H9 (cell line): Measurements from ENCODE around the gene SOX4. TPM values are rescaled to one million over a fixed set of nuclear protein-coding genes. Genes with fewer than 3 reads are reported as not detected.

Experiments used
- DNase-seq: peaks from one replicate; pipeline ENCODE4 v3.0.0-alpha.2; 2017
- H2AFZ ChIP-seq: one replicate; pipeline ENCODE4 v1.6.1; 2013; ENCODE audit warnings: mild to moderate bottlenecking, low read length, control low read depth, moderate library complexity
- H2AK5ac ChIP-seq: 2 replicates; pipeline ENCODE4 v1.6.1; 2013; ENCODE audit warnings: low read length, control low read depth, mixed read lengths; ENCODE audit not compliant: insufficient read length
- H2BK120ac ChIP-seq: one replicate; pipeline ENCODE4 v1.6.1; 2013; ENCODE audit warnings: low read depth, mild to moderate bottlenecking, low read length, control low read depth, inconsistent platforms; ENCODE audit not compliant: poor library complexity, severe bottlenecking
- H2BK12ac ChIP-seq: 2 replicates; pipeline ENCODE4 v1.6.1; 2013; ENCODE audit warnings: low read length, control low read depth, mixed read lengths, low read depth; ENCODE audit not compliant: insufficient read length
- H2BK15ac ChIP-seq: 2 replicates; pipeline ENCODE4 v1.6.1; 2013; ENCODE audit warnings: low read depth, low read length, control low read depth
- H2BK20ac ChIP-seq: one replicate; pipeline ENCODE4 v1.6.1; 2013; ENCODE audit warnings: low read depth, mild to moderate bottlenecking, low read length, control low read depth, inconsistent platforms; ENCODE audit not compliant: poor library complexity, severe bottlenecking
- H2BK5ac ChIP-seq: 2 replicates; pipeline ENCODE4 v1.6.1; 2013; ENCODE audit warnings: low read length, control low read depth, mixed read lengths; ENCODE audit not compliant: insufficient read length
- H3K14ac ChIP-seq: 2 replicates; pipeline ENCODE4 v1.6.1; 2013; ENCODE audit warnings: low read length, control low read depth; ENCODE audit not compliant: insufficient read depth
- H3K18ac ChIP-seq: 2 replicates; pipeline ENCODE4 v1.6.1; 2013; ENCODE audit warnings: low read depth, mild to moderate bottlenecking, mixed read lengths, low read length, control low read depth; ENCODE audit not compliant: insufficient read length
- H3K23ac ChIP-seq: 2 replicates; pipeline ENCODE4 v1.6.1; 2013; ENCODE audit warnings: low read length, control low read depth, mixed read lengths, low read depth; ENCODE audit not compliant: insufficient read length
- H3K23me2 ChIP-seq: 2 replicates; pipeline ENCODE4 v1.6.1; 2013; ENCODE audit warnings: low read depth, mild to moderate bottlenecking, mixed read lengths, low read length, control low read depth; ENCODE audit not compliant: insufficient read length, poor library complexity, severe bottlenecking
- H3K27ac ChIP-seq: 2 replicates; pipeline ENCODE4 v1.5.1; 2013; ENCODE audit warnings: low read length, control low read depth, mixed read lengths, low read depth; ENCODE audit not compliant: insufficient read length
- H3K27me3 ChIP-seq: 2 replicates; pipeline ENCODE4 v1.6.1; 2013; ENCODE audit warnings: low read length, control low read depth, inconsistent platforms; ENCODE audit not compliant: insufficient read depth
- H3K4ac ChIP-seq: 2 replicates; pipeline ENCODE4 v1.6.1; 2013; ENCODE audit warnings: low read depth, mild to moderate bottlenecking, control low read depth, inconsistent platforms, low read length, moderate library complexity
- H3K4me1 ChIP-seq: 2 replicates; pipeline ENCODE4 v1.6.1; 2013; ENCODE audit warnings: low read length, control low read depth, inconsistent platforms; ENCODE audit not compliant: insufficient read depth
- H3K4me2 ChIP-seq: 2 replicates; pipeline ENCODE4 v1.6.1; 2013; ENCODE audit warnings: low read length, control low read depth, mixed read lengths; ENCODE audit not compliant: insufficient read length, insufficient read depth
- H3K56ac ChIP-seq: 2 replicates; pipeline ENCODE4 v1.6.1; 2013; ENCODE audit warnings: low read depth, mild to moderate bottlenecking, mixed read lengths, low read length, control low read depth; ENCODE audit not compliant: insufficient read length
- H3K79me1 ChIP-seq: 2 replicates; pipeline ENCODE4 v1.6.1; 2013; ENCODE audit warnings: low read depth, mild to moderate bottlenecking, moderate library complexity, low read length, control low read depth, inconsistent platforms; ENCODE audit not compliant: insufficient read depth, poor library complexity, severe bottlenecking
- H3K79me2 ChIP-seq: 2 replicates; pipeline ENCODE4 v1.6.1; 2013; ENCODE audit warnings: low read length, control low read depth, inconsistent platforms; ENCODE audit not compliant: insufficient read depth
- H3K9ac ChIP-seq: 2 replicates; pipeline ENCODE4 v1.6.1; 2013; ENCODE audit warnings: low read length, control low read depth, mixed read lengths; ENCODE audit not compliant: insufficient read length; ENCODE audit errors: extremely low read depth
- H3K9me3 ChIP-seq: one replicate; pipeline ENCODE4 v1.6.1; 2013; ENCODE audit warnings: low read depth, low read length, inconsistent platforms; ENCODE audit not compliant: control insufficient read depth
- H3T11ph ChIP-seq: one replicate; pipeline ENCODE4 v1.6.1; 2013; ENCODE audit warnings: mild to moderate bottlenecking, low read length, control low read depth, inconsistent platforms
- H4K20me1 ChIP-seq: one replicate; pipeline ENCODE4 v1.6.1; 2013; ENCODE audit not compliant: control insufficient read depth, insufficient read length, insufficient read depth
- H4K5ac ChIP-seq: 2 replicates; pipeline ENCODE4 v1.6.1; 2013; ENCODE audit warnings: low read depth, mild to moderate bottlenecking, mixed read lengths, low read length, control low read depth; ENCODE audit not compliant: insufficient read length
- H4K8ac ChIP-seq: replicated peaks from 2 replicates; pipeline ENCODE4 v1.6.1; 2013; ENCODE audit warnings: low read length, control low read depth, mixed read lengths, low read depth; ENCODE audit not compliant: insufficient read length
- H4K91ac ChIP-seq: 2 replicates; pipeline ENCODE4 v1.6.1; 2013; ENCODE audit warnings: low read depth, mild to moderate bottlenecking, moderate library complexity, mixed read lengths, low read length, control low read depth; ENCODE audit not compliant: insufficient read length
- H3K27ac Mint-ChIP-seq, 3 experiments: 2 replicates in 2 of 3; 3 replicates in 1 of 3; pipeline ENCODE4 v1.8.0; 2020 to 2021; ENCODE audit warnings: mixed read lengths in 3 of 3, mild to moderate bottlenecking in 1 of 3, moderate library complexity in 1 of 3
- H3K27me3 Mint-ChIP-seq: 2 replicates; pipeline ENCODE4 v1.8.0; 2021; ENCODE audit warnings: low read depth, mild to moderate bottlenecking, moderate library complexity, mixed read lengths
- H3K36me3 Mint-ChIP-seq, 3 experiments: 2 replicates in 2 of 3; 3 replicates in 1 of 3; pipeline ENCODE4 v1.8.0; 2020 to 2021; ENCODE audit warnings: low read depth in 3 of 3, mixed read lengths in 3 of 3; ENCODE audit not compliant: insufficient read depth in 1 of 3
- H3K4me1 Mint-ChIP-seq, 2 experiments: 2 replicates each; pipeline ENCODE4 v1.8.0; 2020; ENCODE audit warnings: mixed read lengths in 2 of 2
- H3K4me3 Mint-ChIP-seq, 2 experiments: 2 replicates in 1 of 2; 3 replicates in 1 of 2; pipeline ENCODE4 v1.8.0; 2020 to 2021; ENCODE audit warnings: mild to moderate bottlenecking in 2 of 2, mixed read lengths in 2 of 2, moderate library complexity in 1 of 2
- H3K9me3 Mint-ChIP-seq, 2 experiments: 2 replicates in 1 of 2; 3 replicates in 1 of 2; pipeline ENCODE4 v1.8.0; 2020; ENCODE audit warnings: mild to moderate bottlenecking in 2 of 2, mixed read lengths in 2 of 2, moderate library complexity in 1 of 2
- CTCF ChIP-seq: fragments of 200-600 bp; sonication (generic); conservative IDR thresholded peaks from 3 replicates; pipeline ENCODE4 v1.8.0; 2021; ENCODE audit warnings: antibody characterized with exemption, mild to moderate bottlenecking
- WGBS: extraction: QIAGEN DNeasy Blood & Tissue Kit; methylation state at CpG from one replicate; pipeline ENCODE4 v1.1.7; 2013; ENCODE audit warnings: missing lambda C conversion rate, low lambda C conversion rate, mixed read lengths; ENCODE audit not compliant: insufficient read length; ENCODE audit errors: extremely low coverage; 5-methylcytosine and 5-hydroxymethylcytosine counted together
- total RNA-seq: library from RNA; stranded (reverse); gene quantifications from 2 replicates; pipeline ENCODE4 v1.2.1, GENCODE V29; 2021

Gene SOX4
- total RNA-seq, 1 experiment from 2014 or later: 108 TPM

DNA sequence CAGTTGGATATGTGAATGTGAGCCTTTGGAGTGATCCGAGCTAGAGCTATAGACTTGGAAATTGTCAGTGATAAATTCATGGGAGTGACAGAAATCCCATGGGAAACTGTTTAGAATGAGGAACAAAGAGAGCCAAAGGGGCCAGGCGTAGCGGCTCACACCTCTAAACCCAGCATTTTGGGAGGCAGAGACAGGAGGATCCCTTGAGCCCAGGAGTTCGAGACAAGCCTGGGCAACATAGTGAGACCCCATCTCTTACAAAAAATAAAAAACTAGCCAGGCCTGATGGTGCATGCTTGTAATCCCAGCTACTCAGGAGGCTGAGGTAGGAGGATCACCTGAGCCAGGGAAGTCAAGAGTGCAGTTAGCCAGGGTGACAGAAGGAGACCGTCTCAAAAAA lies 39.3 kb upstream of the SOX4 start:
- Histone ChIP-seq H2BK5ac (no peak overlapping the region), H4K5ac (no peak overlapping the region), H3K4ac (no peak overlapping the region), H2BK120ac (no peak overlapping the region), H2BK15ac (no peak overlapping the region), H3K4me1 (peaks cover 5% of the 10 kb centered on the region; the same call in 1 of the 2 replicates), H3K79me2 (no peaks in the 10 kb centered on the region), H3T11ph (no peak overlapping the region), H3K9ac (no peak overlapping the region), H3K18ac (no peak overlapping the region), H2BK12ac (no peak overlapping the region), H3K23ac (no peak overlapping the region), H3K79me1 (no peaks in the 10 kb centered on the region), H3K4me2 (no peak overlapping the region), H3K56ac (no peak overlapping the region), H4K20me1 (no peaks in the 10 kb centered on the region), H2BK20ac (no peak overlapping the region), H3K9me3 (peaks cover 4% of the 10 kb centered on the region), H3K23me2 (no peaks in the 10 kb centered on the region), H3K27ac (no peak overlapping the region), H4K91ac (no peak overlapping the region), H2AK5ac (no peak overlapping the region), H3K27me3 (no peaks in the 10 kb centered on the region), H3K14ac (no peak overlapping the region), H2AFZ (no peak overlapping the region), H4K8ac (no peak overlapping the region)
- WGBS: no CpG with 5 or more reads among the region's 5 CpGs
- Mint-ChIP-seq H3K4me3 (no peak overlapping the region), H3K27ac (no peak overlapping the region), H3K4me1 (peaks cover 5 to 9% of the 10 kb centered on the region in 2 experiments), H3K27me3 (no peaks in the 10 kb centered on the region), H3K36me3 (peaks cover 0 to 9% (median 3%) of the 10 kb centered on the region in 3 experiments; a peak in 3 of 7 replicates), H3K9me3 (peaks cover 6 to 9% of the 10 kb centered on the region in 2 experiments)
- DNase-seq: no peak
- TF ChIP-seq CTCF: no peak
